CD4-positive, CD25-positive, alpha-beta regulatory T cell (primary cell): Measurements from ENCODE around the gene COASY. TPM values are rescaled to one million over a fixed set of nuclear protein-coding genes. Genes with fewer than 3 reads are reported as not detected.
"Not testable (repeated sequence)": the region's sequence is repeated elsewhere in the genome, so short reads cannot be mapped to it uniquely, and the experiment has no call there.

ENCODE experiments used
- ATAC-seq, 2 donors: fragments of 150-1000 bp; cut with Tn5 transposase; one replicate each; pipeline ENCODE4 v1.10.0; 2021; ENCODE audit warnings: low read depth in 2 of 2, moderate number of reproducible peaks in 2 of 2, moderate library complexity in 1 of 2
- DNase-seq, 3 donors: peaks; one replicate each; pipeline versions ENCODE4 v3.0.0 to v3.0.0-alpha.2; 2012 to 2022; ENCODE audit warnings: mixed read lengths in 1 of 3
- H3K27ac ChIP-seq: one replicate; pipeline ENCODE4 v1.7.0; 2013; ENCODE audit warnings: mild to moderate bottlenecking, low read length; ENCODE audit not compliant: insufficient read depth, poor library complexity, severe bottlenecking
- H3K27me3 ChIP-seq: one replicate; pipeline ENCODE4 v1.7.0; 2013; ENCODE audit warnings: low read length; ENCODE audit not compliant: control insufficient read depth, insufficient read depth
- H3K36me3 ChIP-seq: one replicate; pipeline ENCODE4 v1.7.0; 2013; ENCODE audit warnings: mild to moderate bottlenecking, low read length, moderate library complexity; ENCODE audit not compliant: control insufficient read depth, insufficient read depth
- H3K4me1 ChIP-seq: 2 replicates; pipeline ENCODE4 v1.7.0; 2013; ENCODE audit warnings: mild to moderate bottlenecking, low read length; ENCODE audit not compliant: insufficient read depth, control insufficient read depth, poor library complexity, severe bottlenecking
- H3K4me3 ChIP-seq: one replicate; pipeline ENCODE4 v1.7.0; 2013; ENCODE audit warnings: low read depth, mild to moderate bottlenecking, low read length, moderate library complexity
- H3K9me3 ChIP-seq, 2 experiments: 1 replicate in 1 of 2; 2 replicates in 1 of 2; pipeline ENCODE4 v1.7.0; 2013; ENCODE audit warnings: low read length in 2 of 2, mild to moderate bottlenecking in 1 of 2, moderate library complexity in 1 of 2; ENCODE audit not compliant: control insufficient read depth in 2 of 2
- H3K27ac Mint-ChIP-seq, 3 donors: one replicate each; pipeline ENCODE4 v1.8.0; 2020 to 2022; ENCODE audit warnings: mild to moderate bottlenecking in 3 of 3, mixed read lengths in 3 of 3, moderate library complexity in 2 of 3
- H3K27me3 Mint-ChIP-seq: one replicate; pipeline ENCODE4 v1.8.0; 2022; ENCODE audit warnings: mild to moderate bottlenecking, mixed read lengths
- H3K36me3 Mint-ChIP-seq: one replicate; pipeline ENCODE4 v1.8.0; 2020; ENCODE audit warnings: mixed read lengths
- H3K4me1 Mint-ChIP-seq, 4 donors: one replicate each; pipeline ENCODE4 v1.8.0; 2020 to 2022; ENCODE audit warnings: mixed read lengths in 4 of 4, mild to moderate bottlenecking in 1 of 4
- H3K4me3 Mint-ChIP-seq, 4 donors: one replicate each; pipeline ENCODE4 v1.8.0; 2020 to 2022; ENCODE audit warnings: mild to moderate bottlenecking in 4 of 4, mixed read lengths in 4 of 4, moderate library complexity in 3 of 4
- H3K9me3 Mint-ChIP-seq, 7 donors: one replicate each; pipeline ENCODE4 v1.8.0; 2020 to 2022; ENCODE audit warnings: mixed read lengths in 7 of 7, mild to moderate bottlenecking in 3 of 7, moderate library complexity in 2 of 7
- polyA plus RNA-seq, 4 donors: library from polyadenylated mRNA; unstranded; fragments of 300-500 nt; fragmentation: Illumina TruSeq; gene quantifications; one replicate each; pipeline ENCODE4 v1.2.3, GENCODE V29; 2021
- total RNA-seq: library from RNA; stranded (reverse); gene quantifications from one replicate; pipeline ENCODE4 v1.2.3, GENCODE V29; 2022

The COASY gene
- total and polyA plus RNA-seq, 5 donors from 2014 or later = 41.6 to 56.1 (median 48.7) TPM

DNA sequence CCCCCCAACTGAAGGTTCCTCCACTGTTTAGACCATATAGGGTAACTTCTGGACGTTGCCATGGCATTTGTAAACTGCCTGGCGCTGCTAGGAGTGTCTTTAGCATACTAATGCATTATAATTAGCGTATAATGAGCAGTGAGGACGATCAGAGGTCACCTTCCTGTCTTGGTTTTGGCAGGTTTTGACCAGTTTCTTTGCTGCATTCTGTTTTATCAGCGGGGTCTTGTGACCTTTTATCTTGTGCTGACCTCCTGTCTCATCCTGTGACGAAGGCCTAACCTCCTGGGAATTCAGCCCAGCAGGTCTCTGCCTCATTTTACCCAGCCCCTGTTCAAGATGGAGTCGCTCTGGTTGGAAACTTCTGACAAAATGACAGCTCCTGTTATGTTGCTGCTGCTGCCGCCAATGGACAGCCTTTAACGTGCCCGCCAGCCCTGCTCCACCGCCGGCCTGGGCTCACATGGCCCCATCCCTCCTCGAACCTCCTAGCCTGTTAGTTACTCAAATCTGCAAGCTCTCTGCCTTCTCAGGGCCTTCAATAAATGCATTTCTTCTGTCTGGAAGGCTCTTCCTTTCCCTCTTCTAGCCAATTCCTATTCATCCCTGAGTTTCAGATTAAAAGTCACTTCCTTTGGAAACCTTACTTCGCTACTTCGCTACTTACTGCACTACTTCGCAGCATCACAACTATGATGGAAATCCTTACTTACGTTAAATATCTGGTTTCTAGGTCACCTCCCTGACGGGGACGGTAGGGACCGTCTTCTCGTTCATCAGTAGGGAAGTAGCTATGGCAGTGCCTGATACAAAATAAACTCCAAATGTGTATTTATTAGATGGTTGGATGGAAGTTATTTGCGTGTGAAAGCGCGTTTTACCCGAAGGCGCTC is 26.5 kb upstream of the COASY start:
- Histone ChIP-seq H3K4me1 (peaks cover 31% of the 10 kb centered on the region), H3K27me3 (no peaks in the 10 kb centered on the region), H3K9me3 (no peaks in the 10 kb centered on the region), H3K36me3 (no peaks in the 10 kb centered on the region), H3K4me3 (peak overlapping the region; percentile 72), H3K27ac (peak overlapping the region; percentile 67)
- DNase-seq (no peak), ATAC-seq (no peak)
- H3K4me3 Mint-ChIP-seq = peak overlapping the region; percentile 69 to 88 (median 80)
- peaks cover 5% of the 10 kb centered on the region for H3K36me3 Mint-ChIP-seq
- H3K27me3 Mint-ChIP-seq = peaks cover 17% of the 10 kb centered on the region
- no peaks in the 10 kb centered on the region for H3K9me3 Mint-ChIP-seq
- peaks cover 5 to 42% (median 30%) of the 10 kb centered on the region in 4 donors for H3K4me1 Mint-ChIP-seq
- peak overlapping the region; percentile 65 to 95 (median 72) for H3K27ac Mint-ChIP-seq

DNA sequence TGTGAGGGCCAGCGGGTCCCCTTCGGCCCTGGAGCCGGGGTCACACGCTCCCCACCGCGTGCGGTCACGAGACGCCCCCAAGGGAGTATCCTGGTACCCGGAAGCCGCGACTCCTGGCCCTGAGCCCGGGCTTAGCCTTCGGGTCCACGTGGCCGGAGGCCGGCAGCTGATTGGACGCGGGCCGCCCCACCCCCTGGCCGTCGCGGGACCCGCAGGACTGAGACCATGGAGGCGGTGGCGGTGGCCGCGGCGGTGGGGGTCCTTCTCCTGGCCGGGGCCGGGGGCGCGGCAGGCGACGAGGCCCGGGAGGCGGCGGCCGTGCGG is 25.9 kb upstream of the COASY start, which contains the start of gene NAGLU:
Gene NAGLU, plus strand, starts transcription at position 194 of the 324 bp plus-strand sequence. Its CDS starts 32 bp downstream, at position 226.
- peaks cover 5 to 42% (median 27%) of the 10 kb centered on the region in 4 donors for H3K4me1 Mint-ChIP-seq
- DNase-seq (peak; percentile 69 to 89 (median 74)), ATAC-seq (peak; percentile 83 to 91)
- Histone ChIP-seq H3K27me3 (no peaks in the 10 kb centered on the region), H3K9me3 (no peaks in the 10 kb centered on the region), H3K36me3 (no peaks in the 10 kb centered on the region), H3K4me3 (peak within 1 kb of the TSS; percentile 72), H3K4me1 (peaks cover 27% of the 10 kb centered on the region), H3K27ac (peak within 1 kb of the TSS; percentile 67)
- peak within 1 kb of the TSS; percentile 65 to 95 (median 94) for H3K27ac Mint-ChIP-seq
- H3K27me3 Mint-ChIP-seq = peaks cover 14% of the 10 kb centered on the region
- no peaks in the 10 kb centered on the region for H3K9me3 Mint-ChIP-seq
- peak within 1 kb of the TSS; percentile 76 to 92 (median 88) for H3K4me3 Mint-ChIP-seq
- H3K36me3 Mint-ChIP-seq = peaks cover 5% of the 10 kb centered on the region

DNA sequence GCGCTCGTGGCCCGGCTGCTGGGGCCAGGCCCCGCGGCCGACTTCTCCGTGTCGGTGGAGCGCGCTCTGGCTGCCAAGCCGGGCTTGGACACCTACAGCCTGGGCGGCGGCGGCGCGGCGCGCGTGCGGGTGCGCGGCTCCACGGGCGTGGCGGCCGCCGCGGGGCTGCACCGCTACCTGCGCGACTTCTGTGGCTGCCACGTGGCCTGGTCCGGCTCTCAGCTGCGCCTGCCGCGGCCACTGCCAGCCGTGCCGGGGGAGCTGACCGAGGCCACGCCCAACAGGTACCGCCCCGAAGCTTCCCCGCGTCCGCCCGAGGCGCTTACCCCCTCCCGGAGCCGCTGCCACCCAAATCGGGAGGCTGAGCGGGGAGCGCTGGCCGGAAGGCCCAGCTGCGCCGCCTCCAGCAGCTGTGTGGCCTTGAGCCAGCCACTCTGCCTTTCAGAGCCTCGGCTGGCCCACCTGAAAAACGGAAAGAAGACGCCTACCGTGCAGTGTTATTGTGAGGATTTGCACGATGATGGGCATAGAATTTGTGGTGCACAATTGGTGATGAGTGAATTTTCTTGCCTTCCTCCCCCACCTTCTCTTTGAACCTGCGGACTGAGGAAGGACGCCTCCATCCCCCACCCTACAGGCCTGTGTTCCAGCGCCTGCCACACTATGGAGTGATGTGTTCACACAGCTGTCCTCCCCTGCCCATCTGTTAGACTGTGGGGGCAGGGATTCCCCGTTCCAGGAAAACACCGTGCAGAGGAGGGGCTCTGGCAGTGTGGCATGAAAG is 25.4 kb upstream of the COASY start:
- DNase-seq (peak; percentile 59 to 84 (median 67)), ATAC-seq (peak; percentile 59 to 71)
- H3K9me3 ChIP-seq = no peaks in the 10 kb centered on the region
- peaks cover 28% of the 10 kb centered on the region for H3K4me1 ChIP-seq
- Mint-ChIP-seq H3K36me3 (peaks cover 8% of the 10 kb centered on the region), H3K9me3 (no peaks in the 10 kb centered on the region), H3K4me3 (peak overlapping the region; percentile 71 to 92 (median 88)), H3K27me3 (peaks cover 9% of the 10 kb centered on the region), H3K27ac (peak overlapping the region in 2 of 3 donors; percentile 63 to 94), H3K4me1 (peaks cover 3 to 42% (median 23%) of the 10 kb centered on the region in 4 donors)
- H3K4me3 ChIP-seq = peak overlapping the region; percentile 68
- H3K27me3 ChIP-seq = no peaks in the 10 kb centered on the region
- peak overlapping the region; percentile 23 for H3K27ac ChIP-seq
- no peaks in the 10 kb centered on the region for H3K36me3 ChIP-seq

DNA sequence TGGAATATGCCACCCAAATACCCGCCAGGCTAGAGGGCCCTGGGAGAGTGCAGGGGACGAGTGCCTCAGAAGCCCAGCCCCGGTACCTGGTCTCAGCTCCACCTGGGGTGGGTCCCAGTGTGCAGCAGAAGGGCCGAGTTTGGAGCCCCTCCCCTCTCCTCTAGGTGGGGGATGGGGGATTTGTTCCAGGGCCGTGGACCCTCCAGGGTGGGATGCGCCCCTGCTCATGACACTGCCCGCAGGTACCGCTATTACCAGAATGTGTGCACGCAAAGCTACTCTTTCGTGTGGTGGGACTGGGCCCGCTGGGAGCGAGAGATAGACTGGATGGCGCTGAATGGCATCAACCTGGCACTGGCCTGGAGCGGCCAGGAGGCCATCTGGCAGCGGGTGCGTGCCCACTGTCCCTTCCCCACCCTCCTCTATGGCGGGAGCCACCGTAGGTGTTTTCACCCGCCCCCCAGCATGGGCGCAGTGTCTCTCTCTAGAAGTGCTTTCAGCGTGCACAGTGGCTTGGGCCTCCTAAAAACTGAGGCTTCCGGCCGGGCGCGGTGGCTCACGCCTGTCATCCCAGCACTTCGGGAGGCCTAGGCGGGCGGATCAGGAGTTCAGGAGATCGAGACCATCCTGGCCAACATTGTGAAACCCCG is 24.7 kb upstream of the COASY start:
- no peak for ATAC-seq
- Mint-ChIP-seq H3K27ac (peak overlapping the region in 1 of 3 donors; percentile 94), H3K4me3 (peak overlapping the region; percentile 71 to 92 (median 88)), H3K36me3 (peaks cover 8% of the 10 kb centered on the region), H3K27me3 (peaks cover 5% of the 10 kb centered on the region), H3K4me1 (peaks cover 0 to 39% (median 20%) of the 10 kb centered on the region in 4 donors), H3K9me3 (no peaks in the 10 kb centered on the region)
- Histone ChIP-seq H3K27me3 (no peaks in the 10 kb centered on the region), H3K36me3 (no peaks in the 10 kb centered on the region), H3K9me3 (no peaks in the 10 kb centered on the region), H3K27ac (no peak overlapping the region), H3K4me3 (peak overlapping the region; percentile 68), H3K4me1 (peaks cover 24% of the 10 kb centered on the region)
- no peak for DNase-seq

DNA sequence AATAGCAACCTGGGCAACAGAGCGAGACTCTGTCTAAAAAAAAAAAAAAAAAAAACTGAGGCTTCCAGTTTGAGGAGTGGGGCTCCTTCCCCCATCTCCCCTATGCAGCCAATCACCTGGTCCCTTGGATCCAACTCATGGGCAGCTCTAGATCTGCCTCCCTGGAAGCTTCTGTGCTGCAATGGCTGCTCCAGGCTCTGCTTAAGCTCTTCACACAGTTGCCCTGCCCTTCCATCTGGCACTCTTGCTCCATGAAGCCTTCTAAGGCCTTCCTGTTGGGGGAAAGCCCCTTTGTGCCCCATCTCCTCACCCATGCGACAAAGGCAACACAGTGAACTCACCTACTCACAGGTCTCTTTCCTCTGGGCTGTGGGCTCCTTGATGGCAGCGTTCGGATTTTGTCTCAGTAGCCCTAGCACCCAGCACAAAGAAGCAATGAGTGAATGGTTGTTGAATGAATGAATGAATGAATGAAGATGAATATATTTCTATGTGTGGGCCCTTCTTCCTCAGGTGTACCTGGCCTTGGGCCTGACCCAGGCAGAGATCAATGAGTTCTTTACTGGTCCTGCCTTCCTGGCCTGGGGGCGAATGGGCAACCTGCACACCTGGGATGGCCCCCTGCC is 24.0 kb upstream of the COASY start:
- no peak overlapping the region for H3K4me3 ChIP-seq
- H3K4me1 ChIP-seq = peaks cover 24% of the 10 kb centered on the region
- ATAC-seq (no peak), DNase-seq (no peak)
- no peaks in the 10 kb centered on the region for H3K27me3 ChIP-seq
- peak overlapping the region in 2 of 3 donors; percentile 60 to 74 for H3K27ac Mint-ChIP-seq
- H3K27ac ChIP-seq = no peak overlapping the region
- H3K36me3 ChIP-seq = no peaks in the 10 kb centered on the region
- H3K9me3 Mint-ChIP-seq = no peaks in the 10 kb centered on the region
- peak overlapping the region; percentile 68 to 83 (median 78) for H3K4me3 Mint-ChIP-seq
- peaks cover 8% of the 10 kb centered on the region for H3K36me3 Mint-ChIP-seq
- no peaks in the 10 kb centered on the region for H3K9me3 ChIP-seq
- H3K27me3 Mint-ChIP-seq = peaks cover 5% of the 10 kb centered on the region
- peaks cover 0 to 39% (median 20%) of the 10 kb centered on the region in 4 donors for H3K4me1 Mint-ChIP-seq

DNA sequence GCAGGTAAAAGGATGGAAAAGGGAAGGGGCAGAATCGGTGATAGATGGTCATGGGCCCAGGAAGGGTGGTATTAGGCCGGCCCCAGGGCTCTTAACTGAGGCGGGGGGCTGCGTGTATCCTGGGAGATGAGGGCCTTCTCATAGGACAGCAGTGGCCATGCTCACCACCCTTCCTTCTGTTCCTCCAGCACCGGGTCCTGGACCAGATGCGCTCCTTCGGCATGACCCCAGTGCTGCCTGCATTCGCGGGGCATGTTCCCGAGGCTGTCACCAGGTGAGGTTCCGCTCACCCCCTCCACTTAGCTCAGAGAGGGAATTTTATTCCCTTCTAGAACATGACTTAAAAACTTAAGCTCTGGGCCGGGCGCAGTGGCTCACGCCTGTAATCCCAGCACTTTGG is 23.5 kb upstream of the COASY start:
- Histone ChIP-seq H3K27me3 (no peaks in the 10 kb centered on the region), H3K4me3 (no peak overlapping the region), H3K4me1 (peaks cover 24% of the 10 kb centered on the region), H3K36me3 (no peaks in the 10 kb centered on the region), H3K9me3 (no peaks in the 10 kb centered on the region), H3K27ac (no peak overlapping the region)
- Mint-ChIP-seq H3K36me3 (peaks cover 8% of the 10 kb centered on the region), H3K4me3 (peak overlapping the region in 3 of 4 donors; percentile 58 to 83 (median 68)), H3K9me3 (no peaks in the 10 kb centered on the region), H3K4me1 (peaks cover 0 to 37% (median 20%) of the 10 kb centered on the region in 4 donors), H3K27me3 (peaks cover 5% of the 10 kb centered on the region), H3K27ac (no peak overlapping the region)
- no peak for ATAC-seq
- DNase-seq = no peak

DNA sequence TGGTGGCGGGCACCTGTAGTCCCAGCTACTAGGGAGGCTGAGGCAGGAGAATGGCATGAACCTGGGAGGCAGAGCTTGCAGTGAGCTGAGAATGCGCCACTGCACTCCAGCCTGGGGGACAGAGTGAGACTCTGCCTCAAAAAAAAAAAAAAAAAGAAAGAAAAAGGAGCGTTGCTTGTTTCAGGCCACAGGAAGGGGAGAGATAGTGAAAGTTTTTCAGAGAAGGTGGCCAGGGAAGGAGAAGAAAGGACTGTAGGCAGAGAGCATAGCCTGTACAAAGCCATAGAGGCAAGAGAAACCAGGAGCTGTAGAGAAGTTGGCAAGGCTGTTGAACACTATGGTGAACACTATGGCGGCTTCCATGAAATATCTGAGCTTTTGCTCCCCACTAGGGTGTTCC is 21.4 kb upstream of the COASY start:
- peaks cover 0 to 32% (median 17%) of the 10 kb centered on the region in 4 donors for H3K4me1 Mint-ChIP-seq
- not testable (repeated sequence) for H3K4me3 ChIP-seq, H3K27me3 ChIP-seq, H3K9me3 ChIP-seq, DNase-seq, ATAC-seq, H3K27ac ChIP-seq, H3K36me3 Mint-ChIP-seq, H3K36me3 ChIP-seq, H3K9me3 Mint-ChIP-seq, H3K27me3 Mint-ChIP-seq
- peak overlapping the region in 1 of 4 donors; percentile 70 for H3K4me3 Mint-ChIP-seq
- peak overlapping the region in 1 of 3 donors; percentile 43 for H3K27ac Mint-ChIP-seq
- peaks cover 24% of the 10 kb centered on the region for H3K4me1 ChIP-seq
